ENCODE measurements around the gene MLNR.

The MLNR gene

DNA sequence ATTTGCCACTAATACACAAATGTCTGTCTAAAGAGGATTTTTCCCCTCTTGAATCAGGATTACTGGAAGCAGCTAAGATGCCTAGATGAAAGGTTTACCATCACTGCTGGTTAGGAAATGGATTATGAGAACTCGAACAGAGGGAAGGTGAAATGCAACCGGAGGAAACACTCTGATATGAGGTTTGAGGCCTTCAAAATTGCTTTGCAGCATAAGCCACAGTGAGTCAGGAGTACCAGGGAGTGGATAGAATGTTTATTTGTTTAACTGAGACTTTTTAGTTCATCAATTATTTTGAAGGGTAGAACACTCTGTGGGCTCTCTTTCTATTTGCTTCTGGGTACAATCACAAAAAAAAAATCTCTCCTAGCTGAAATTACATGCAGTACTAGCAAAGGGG lies 45.7 kb downstream of the MLNR start:
- Histone ChIP-seq H3K27me3 (ENCODE audit: insufficient read depth, low read depth) (no peaks in the 10 kb centered on the region), H3K9ac (no peak overlapping the region), H3K4me1 (ENCODE audit: low read depth, poor library complexity, severe bottlenecking) (no peaks in the 10 kb centered on the region), H2AFZ (ENCODE audit: low read depth) (no peak overlapping the region), H3K27ac (no peak overlapping the region), H3K4me2 (no peak overlapping the region), H3K36me3 (ENCODE audit: insufficient read depth) (no peaks in the 10 kb centered on the region), H4K20me1 (ENCODE audit: insufficient read depth) (no peaks in the 10 kb centered on the region), H3K4me3 (IDR thresholded peaks at IDR 0.05; ENCODE audit: insufficient read depth, low read depth, low read length) (no peak overlapping the region), H3K79me2 (ENCODE audit: insufficient read depth, low read depth) (no peaks in the 10 kb centered on the region)
- no peak for TF ChIP-seq CTCF (conservative IDR thresholded peaks at IDR 0.05; ENCODE audit: low read depth, low read length)

GRCh38 chr13:49271264-49271663 lies 51.1 kb downstream of the MLNR start:
- no peak overlapping the region for H2AFZ ChIP-seq (ENCODE audit: low read depth)
- H3K4me1 ChIP-seq (ENCODE audit: low read depth, poor library complexity, severe bottlenecking) = no peaks in the 10 kb centered on the region
- no peak for TF ChIP-seq CTCF (conservative IDR thresholded peaks at IDR 0.05; ENCODE audit: low read depth, low read length)
- no peak overlapping the region for H3K9ac ChIP-seq
- H3K36me3 ChIP-seq (ENCODE audit: insufficient read depth) = no peaks in the 10 kb centered on the region
- no peak overlapping the region for H3K4me2 ChIP-seq
- H4K20me1 ChIP-seq (ENCODE audit: insufficient read depth) = no peaks in the 10 kb centered on the region
- H3K27ac ChIP-seq = no peak overlapping the region
- no peaks in the 10 kb centered on the region for H3K79me2 ChIP-seq (ENCODE audit: insufficient read depth, low read depth)
- H3K4me3 ChIP-seq (IDR thresholded peaks at IDR 0.05; ENCODE audit: insufficient read depth, low read depth, low read length) = no peak overlapping the region
- no peaks in the 10 kb centered on the region for H3K27me3 ChIP-seq (ENCODE audit: insufficient read depth, low read depth)
